B cell (primary cell): Measurements from ENCODE around the gene NDUFAF5. TPM values are rescaled to one million over a fixed set of nuclear protein-coding genes. Genes with fewer than 3 reads are reported as not detected.
A peak's percentile ranks its signal among the peaks of the same experiment; 100 is the strongest.

Source experiments
- ATAC-seq: fragments of 200-7000 bp; cut with Tn5 transposase; one replicate; pipeline ENCODE4 v1.10.0; 2021; ENCODE audit warnings: low read depth, mild to moderate bottlenecking, moderate number of reproducible peaks, moderate library complexity
- CTCF ChIA-PET: fragments of 350-600 bp; sonication (Branson Sonifier 250); formaldehyde crosslinking; loops from one replicate; lab custom pipeline; 2021; ENCODE audit warnings: antibody characterized with exemption, inconsistent platforms; lab: Charles Lee
- POLR2A ChIA-PET: fragments of 350-600 bp; sonication (Branson Sonifier 250); formaldehyde crosslinking; loops from one replicate; lab custom pipeline; 2021; ENCODE audit warnings: antibody characterized with exemption; lab: Charles Lee
- DNase-seq: peaks from one replicate; pipeline ENCODE4 v3.0.0; 2013
- H2AFZ ChIP-seq: 2 replicates; pipeline ENCODE4 v1.6.1; 2012; ENCODE audit warnings: mild to moderate bottlenecking, low read depth, low read length; ENCODE audit not compliant: insufficient read depth, poor library complexity, severe bottlenecking
- H3K27ac ChIP-seq, 2 donors: 1 replicate in 1 of 2; 2 replicates in 1 of 2; pipeline ENCODE4 v1.5.1; 2012 to 2013; ENCODE audit warnings: low read length in 2 of 2, mild to moderate bottlenecking in 2 of 2, moderate library complexity in 1 of 2
- H3K27me3 ChIP-seq, 4 experiments: fragments of 200-600 bp in 1 of 4; sonication (generic) in 1 of 4; replicated peaks in 1 of 4; 1 replicate in 2 of 4; 2 replicates in 2 of 4; pipeline versions ENCODE4 v1.6.1 to v1.7.0; 2013 to 2016; ENCODE audit warnings: low read length in 3 of 4, mild to moderate bottlenecking in 2 of 4, mixed read lengths in 1 of 4, moderate library complexity in 1 of 4; ENCODE audit not compliant: insufficient read depth in 4 of 4, control insufficient read depth in 3 of 4; ENCODE audit errors: control extremely low read depth in 1 of 4
- H3K36me3 ChIP-seq, 2 experiments: replicated peaks in 1 of 2; 1 replicate in 1 of 2; 2 replicates in 1 of 2; pipeline versions ENCODE4 v1.6.1 to v1.7.1; 2013; ENCODE audit warnings: low read length in 1 of 2; ENCODE audit not compliant: insufficient read depth in 2 of 2, control insufficient read depth in 1 of 2; ENCODE audit errors: control extremely low read depth in 1 of 2, extremely low read depth in 1 of 2
- H3K4me1 ChIP-seq, 2 donors: fragments of 200-600 bp in 1 of 2; sonication (generic) in 1 of 2; 1 replicate in 1 of 2; 2 replicates in 1 of 2; pipeline versions ENCODE4 v1.5.1 to v1.6.1; 2013 to 2017; ENCODE audit warnings: low read length in 2 of 2; ENCODE audit not compliant: control insufficient read depth in 2 of 2, insufficient read depth in 2 of 2
- H3K4me2 ChIP-seq: replicated peaks from 2 replicates; pipeline ENCODE3; 2012; ENCODE audit warnings: mild to moderate bottlenecking, low read depth, low read length; ENCODE audit not compliant: poor library complexity, severe bottlenecking
- H3K4me3 ChIP-seq, 5 experiments: fragments of 200-600 bp in 1 of 5; sonication (generic) in 1 of 5; 1 replicate in 3 of 5; 2 replicates in 2 of 5; pipeline versions ENCODE4 v1.5.1 to v1.7.0; 2011 to 2016; ENCODE audit warnings: low read length in 4 of 5, mild to moderate bottlenecking in 4 of 5, low read depth in 2 of 5, control low read depth in 1 of 5, moderate library complexity in 1 of 5; ENCODE audit not compliant: insufficient read depth in 1 of 5; ENCODE audit errors: control extremely low read depth in 1 of 5, extremely low read depth in 1 of 5
- H3K79me2 ChIP-seq: fragments of 200-600 bp; sonication (generic); one replicate; pipeline ENCODE4 v1.6.0; 2016; ENCODE audit warnings: low read length; ENCODE audit not compliant: control insufficient read depth, insufficient read depth
- H3K9ac ChIP-seq: fragments of 200-600 bp; sonication (generic); 2 replicates; pipeline ENCODE4 v1.6.1; 2017; ENCODE audit warnings: mild to moderate bottlenecking, low read length, moderate library complexity
- H3K9me3 ChIP-seq, 3 donors: one replicate each; pipeline versions ENCODE4 v1.6.1 to v1.7.1; 2013; ENCODE audit warnings: low read length in 2 of 3; ENCODE audit not compliant: control insufficient read depth in 2 of 3, insufficient read depth in 1 of 3; ENCODE audit errors: control extremely low read depth in 1 of 3
- H4K20me1 ChIP-seq: 2 replicates; pipeline ENCODE4 v1.6.0; 2012; ENCODE audit warnings: mild to moderate bottlenecking, low read length; ENCODE audit not compliant: insufficient read depth, control insufficient read depth, poor library complexity, severe bottlenecking
- H3K27ac Mint-ChIP-seq: one replicate; pipeline ENCODE4 v1.8.0; 2021; ENCODE audit warnings: mixed read lengths
- H3K27me3 Mint-ChIP-seq: one replicate; pipeline ENCODE4 v1.8.0; 2021; ENCODE audit warnings: mixed read lengths
- H3K4me1 Mint-ChIP-seq: one replicate; pipeline ENCODE4 v1.8.0; 2021; ENCODE audit warnings: mixed read lengths
- H3K4me3 Mint-ChIP-seq: one replicate; pipeline ENCODE4 v1.8.0; 2021; ENCODE audit warnings: mixed read lengths
- H3K9me3 Mint-ChIP-seq: one replicate; pipeline ENCODE4 v1.8.0; 2022; ENCODE audit warnings: mixed read lengths; ENCODE audit not compliant: insufficient read depth
- EZH2 ChIP-seq: IDR thresholded peaks from 2 replicates; pipeline ENCODE4 v1.6.1; 2012; ENCODE audit warnings: borderline replicate concordance, low read depth, mild to moderate bottlenecking, moderate library complexity, low read length; ENCODE audit not compliant: insufficient read depth, poor library complexity, severe bottlenecking
- WGBS: methylation state at CpG from one replicate; pipeline ENCODE4 v1.1.5; 2013; ENCODE audit warnings: missing lambda C conversion rate; ENCODE audit not compliant: insufficient coverage; 5-methylcytosine and 5-hydroxymethylcytosine counted together
- intact Hi-C: fragments of 100-400 bp; cut with micrococcal nuclease; formaldehyde crosslinking; loops from one replicate; pipeline ENCODE4 v1.10.0; 2022
- polyA plus RNA-seq: library from polyadenylated mRNA; depleted of rRNA; stranded (reverse); fragments of >200 nt; gene quantifications from 2 replicates; pipeline ENCODE4 v1.2.3, GENCODE V29; 2012
- total RNA-seq, 2 donors: library from RNA; stranded (reverse); fragments of 120-200 nt in 1 of 2; gene quantifications; 1 replicate in 1 of 2; 2 replicates in 1 of 2; pipeline versions ENCODE4 v1.2.3 to v1.2.4, GENCODE V29; 2013 to 2022
- TF ChIP-seq, protein P1 (sequence below): fragments of 200-600 bp; IDR thresholded peaks from one replicate; pipeline ENCODE4 v1.8.0; 2022; ENCODE audit warnings: antibody characterized with exemption, mild to moderate bottlenecking

The NDUFAF5 gene
- total and polyA plus RNA-seq, 2 donors (not counting 1 experiment from before 2014, with no cell fraction given) = 6.5 to 28.8 TPM

DNA sequence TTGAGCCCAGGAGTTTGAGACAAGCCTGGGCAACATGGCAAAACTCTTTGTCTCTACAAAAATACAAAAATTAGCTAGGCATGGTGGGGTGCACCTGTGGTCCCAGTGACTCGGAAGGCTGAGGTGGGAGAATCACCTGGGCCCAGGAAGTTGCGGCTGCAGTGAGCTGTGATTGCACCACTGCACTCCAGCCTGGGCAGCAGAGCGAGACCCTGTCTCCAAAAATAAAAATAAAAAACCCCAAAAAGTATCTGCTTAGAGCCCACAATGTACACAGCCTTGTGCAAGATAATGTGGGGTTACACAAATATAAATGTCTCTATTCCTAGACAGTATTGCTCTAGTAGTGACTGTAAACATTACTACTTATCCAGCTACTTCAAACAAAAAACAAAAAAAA lies 6.0 kb upstream of the NDUFAF5 start:
- Histone ChIP-seq H2AFZ (no peak overlapping the region), H3K36me3 (peaks cover 5 to 56% of the 10 kb centered on the region in 2 experiments), H3K4me3 (no peak overlapping the region), H3K9me3 (no peaks in the 10 kb centered on the region), H3K79me2 (peaks cover 27% of the 10 kb centered on the region), H3K9ac (no peak overlapping the region), H3K27me3 (no peaks in the 10 kb centered on the region), H3K27ac (peak overlapping the region in 1 of 2 donors; percentile 13), H3K4me2 (peak overlapping the region; percentile 29), H4K20me1 (no peaks in the 10 kb centered on the region), H3K4me1 (peaks cover 5 to 15% of the 10 kb centered on the region in 2 donors)
- peak overlapping the region; percentile 38 for H3K27ac Mint-ChIP-seq
- no peaks in the 10 kb centered on the region for H3K27me3 Mint-ChIP-seq
- ATAC-seq (peak; percentile 39), DNase-seq (no peak)
- H3K9me3 Mint-ChIP-seq = no peaks in the 10 kb centered on the region
- peak overlapping the region; percentile 40 for H3K4me3 Mint-ChIP-seq
- CTCF ChIA-PET = interaction anchor here (1.0 kb wide), 1 partner anchor 11 kb away, joined by 3 read pairs; no protein-coding TSS in a partner anchor
- TF ChIP-seq, protein P1, sequence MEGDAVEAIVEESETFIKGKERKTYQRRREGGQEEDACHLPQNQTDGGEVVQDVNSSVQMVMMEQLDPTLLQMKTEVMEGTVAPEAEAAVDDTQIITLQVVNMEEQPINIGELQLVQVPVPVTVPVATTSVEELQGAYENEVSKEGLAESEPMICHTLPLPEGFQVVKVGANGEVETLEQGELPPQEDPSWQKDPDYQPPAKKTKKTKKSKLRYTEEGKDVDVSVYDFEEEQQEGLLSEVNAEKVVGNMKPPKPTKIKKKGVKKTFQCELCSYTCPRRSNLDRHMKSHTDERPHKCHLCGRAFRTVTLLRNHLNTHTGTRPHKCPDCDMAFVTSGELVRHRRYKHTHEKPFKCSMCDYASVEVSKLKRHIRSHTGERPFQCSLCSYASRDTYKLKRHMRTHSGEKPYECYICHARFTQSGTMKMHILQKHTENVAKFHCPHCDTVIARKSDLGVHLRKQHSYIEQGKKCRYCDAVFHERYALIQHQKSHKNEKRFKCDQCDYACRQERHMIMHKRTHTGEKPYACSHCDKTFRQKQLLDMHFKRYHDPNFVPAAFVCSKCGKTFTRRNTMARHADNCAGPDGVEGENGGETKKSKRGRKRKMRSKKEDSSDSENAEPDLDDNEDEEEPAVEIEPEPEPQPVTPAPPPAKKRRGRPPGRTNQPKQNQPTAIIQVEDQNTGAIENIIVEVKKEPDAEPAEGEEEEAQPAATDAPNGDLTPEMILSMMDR = no peak
- no peak for TF ChIP-seq EZH2
- 100% methylated on average over 2 of the region's 3 CpGs for WGBS
- intact Hi-C loops = loop anchor here (10.0 kb wide), 1 partner anchor 454 kb away; no protein-coding TSS in a partner anchor
- POLR2A ChIA-PET = no interaction called here
- H3K4me1 Mint-ChIP-seq = peaks cover 42% of the 10 kb centered on the region

DNA sequence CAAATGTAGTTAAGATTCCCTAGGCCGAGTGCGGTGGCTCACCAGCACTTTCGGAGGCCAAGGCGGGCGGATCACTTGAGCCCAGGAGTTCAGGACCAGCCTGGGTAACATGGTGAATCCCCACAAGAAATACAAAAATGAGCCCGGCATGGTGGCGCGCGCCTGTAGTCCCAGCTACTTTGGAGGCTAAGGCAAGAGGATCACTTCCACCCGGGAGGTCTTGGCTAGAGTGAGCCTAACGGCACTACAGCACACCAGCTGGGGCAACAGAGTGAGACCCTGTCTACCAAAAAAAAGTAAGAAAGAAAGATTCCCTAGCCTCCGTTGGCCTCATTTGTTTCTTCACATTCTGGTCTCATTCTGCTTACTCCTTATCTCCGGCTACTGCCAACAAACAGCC lies 1.3 kb upstream of the NDUFAF5 start:
- Histone ChIP-seq H2AFZ (no peak overlapping the region), H4K20me1 (no peaks in the 10 kb centered on the region), H3K36me3 (peaks cover 0 to 29% of the 10 kb centered on the region in 2 experiments), H3K4me1 (peaks cover 23 to 29% of the 10 kb centered on the region in 2 donors), H3K27ac (no peak overlapping the region), H3K4me2 (peak overlapping the region; percentile 92), H3K4me3 (peak overlapping the region in 1 of 5 experiments; percentile 90), H3K9ac (no peak overlapping the region), H3K27me3 (no peaks in the 10 kb centered on the region), H3K79me2 (peaks cover 56% of the 10 kb centered on the region), H3K9me3 (no peaks in the 10 kb centered on the region)
- POLR2A ChIA-PET = interaction anchor here (0.6 to 0.7 kb wide), 2 partner anchors 11 to 146 kb away, joined by 3 read pairs; no protein-coding TSS in a partner anchor
- intact Hi-C loops = no loop called here
- no peaks in the 10 kb centered on the region for H3K27me3 Mint-ChIP-seq
- no peak for DNase-seq
- H3K4me1 Mint-ChIP-seq = peaks cover 57% of the 10 kb centered on the region
- 93% methylated on average over 13 of the region's 13 CpGs for WGBS
- TF ChIP-seq EZH2 = no peak
- TF ChIP-seq, protein P1 = no peak
- ATAC-seq = no peak
- H3K4me3 Mint-ChIP-seq = peak overlapping the region; percentile 41
- CTCF ChIA-PET = interaction anchor here (0.6 to 3.3 kb wide), 2 partner anchors 11 to 99 kb away, joined by 3 to 33 read pairs; no protein-coding TSS in a partner anchor
- no peak overlapping the region for H3K27ac Mint-ChIP-seq
- H3K9me3 Mint-ChIP-seq = no peaks in the 10 kb centered on the region
